Heart left ventricle (tissue), 16 donors: ENCODE data around the gene ASCC1. TPM values are rescaled to one million over a fixed set of nuclear protein-coding genes. Genes with fewer than 3 reads are reported as not detected.

Experiments
- ATAC-seq, 4 donors: fragments of 200-7000 bp; cut with Tn5 transposase; one replicate each; pipeline ENCODE4 v1.9.1; 2020 to 2022; ENCODE audit warnings: moderate library complexity in 4 of 4, mild to moderate bottlenecking in 3 of 4, moderate number of reproducible peaks in 1 of 4
- DNase-seq, 5 donors: peaks; one replicate each; pipeline ENCODE4 v3.0.0-alpha.2; 2020
- H3K27ac ChIP-seq, 12 donors: fragments of 200-600 bp; sonication (generic) in 4 of 12; one replicate each; pipeline versions ENCODE4 v1.5.0 to v1.8.0; 2016 to 2022; ENCODE audit warnings: mild to moderate bottlenecking in 2 of 12
- H3K27me3 ChIP-seq, 9 donors: fragments of 200-600 bp; sonication (generic) in 2 of 9; one replicate each; pipeline versions ENCODE4 v1.5.1 to v1.8.0; 2016 to 2022; ENCODE audit warnings: mild to moderate bottlenecking in 3 of 9
- H3K36me3 ChIP-seq, 9 donors: fragments of 200-600 bp; sonication (generic) in 2 of 9; one replicate each; pipeline versions ENCODE4 v1.5.0 to v1.8.0; 2018 to 2022; ENCODE audit warnings: mild to moderate bottlenecking in 2 of 9
- H3K4me1 ChIP-seq, 12 donors: fragments of 200-600 bp; sonication (generic) in 4 of 12; one replicate each; pipeline versions ENCODE4 v1.5.0 to v1.8.0; 2016 to 2022; ENCODE audit warnings: mild to moderate bottlenecking in 3 of 12
- H3K4me3 ChIP-seq, 12 donors: fragments of 200-600 bp; sonication (generic) in 4 of 12; one replicate each; pipeline versions ENCODE4 v1.5.0 to v1.8.0; 2017 to 2022; ENCODE audit warnings: mild to moderate bottlenecking in 9 of 12, moderate library complexity in 4 of 12
- H3K9me3 ChIP-seq, 12 donors: fragments of 200-600 bp; sonication (generic) in 4 of 12; one replicate each; pipeline versions ENCODE4 v1.5.0 to v1.8.0; 2016 to 2022; ENCODE audit warnings: mild to moderate bottlenecking in 1 of 12
- CTCF ChIP-seq, 12 donors: fragments of 200-600 bp; sonication (generic) in 4 of 12; IDR thresholded peaks; one replicate each; pipeline versions ENCODE4 v1.5.0 to v1.8.0; 2018 to 2022; ENCODE audit warnings: antibody characterized with exemption in 12 of 12, mild to moderate bottlenecking in 5 of 12
- POLR2A ChIP-seq, 2 donors: fragments of 450-650 bp; IDR thresholded peaks; one replicate each; pipeline ENCODE4 v1.6.1; 2017; ENCODE audit warnings: antibody characterized with exemption in 2 of 2, mild to moderate bottlenecking in 2 of 2, moderate library complexity in 2 of 2
- WGBS, 4 donors: extraction: QIAGEN DNeasy Blood & Tissue Kit in 2 of 4; methylation state at CpG; one replicate each; pipeline versions ENCODE4 v1.1.5 to v1.1.7; 2013 to 2018; 5-methylcytosine and 5-hydroxymethylcytosine counted together
- intact Hi-C, 10 donors: fragments of 100-400 bp; cut with DNase I; formaldehyde crosslinking; loops; one replicate each; pipeline versions ENCODE4 v1.11.1 to v1.14.2; 2022
- polyA plus RNA-seq, 2 donors: library from polyadenylated mRNA; stranded (reverse); fragments of 200-250 nt; gene quantifications; one replicate each; pipeline ENCODE4 v1.2.3, GENCODE V29; 2013
- total RNA-seq, 9 donors: library from RNA; depleted of rRNA in 2 of 9; stranded (reverse); fragments of >200 nt in 2 of 9; fragmentation: NEBNext Ultra II Directional in 3 of 9; extraction: Animal tissue kit (Norgen Biotek cat#: 25700) in 3 of 9; gene quantifications; one replicate each; pipeline versions ENCODE4 v1.1.0 to v1.2.4, GENCODE V29; 2016 to 2023
- donor health status: ischemic (EF 13 %, LVEDD 7.1; RV severe dilation, severe dysfunction).
- donor health status: healthy with polysubstance abuse.
- donor health status: DM: no; HTN: yes; CAD: no.
- donor health status: DM: no; HTN: no; CAD: no.
- donor health status: ischemic (EF 25% LVEDD 6.9; RV normal size, moderate dysfunction).
- donor health status: ischemic (EF 25% LVEDD 5.7; RV mildly dilated, moderate dysfunction).
- donor health status: healthy.
- donor health status: DM: yes; HTN: yes; CAD: no.
- donor health status: ischemic (EF 35%, LVEDD 5.7; RV mildly dilated, moderate dysfunction).
- donor health status: nonischemic (EF 11% LVEDD 7.7; RV severe dilation, severe dysfunction).
- donor health status: DM: yes; HTN: yes; CAD: no.
- donor health status: PGD.
- donor health status: ischemic (EF 29% LVEDD 5.4; RV normal size, mild dysfunction).
- donor health status: nonischemic (EF 23%, LVEDD 6.1; RV moderate dilation, normal function).

The ASCC1 gene
- total and polyA plus RNA-seq, 11 donors: 12.0 to 49.6 (median 35.3) TPM

DNA sequence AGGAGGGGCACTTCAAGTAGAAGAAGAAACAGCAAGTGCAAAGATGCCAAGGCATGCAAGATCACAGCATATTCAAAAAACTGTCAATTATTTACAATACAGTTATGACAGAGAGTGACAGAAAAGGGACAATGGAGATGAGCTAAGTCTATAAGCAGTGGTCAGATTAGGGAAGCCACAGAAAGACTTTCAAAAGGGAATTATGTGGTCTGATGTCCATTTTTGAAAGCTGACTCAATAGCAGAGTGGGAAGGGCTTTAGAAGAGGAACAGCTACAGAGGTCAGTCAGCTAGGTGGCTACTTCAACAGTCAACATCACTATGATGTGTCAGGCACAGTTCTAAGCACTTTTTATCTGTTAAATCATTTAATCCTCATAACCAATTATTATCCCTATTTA is 82.6 kb downstream of the ASCC1 start:
- ATAC-seq (peak in 3 of 4 donors; percentile 40 to 66 (median 43)), DNase-seq (no peak)
- H3K9me3 ChIP-seq: no peaks in the 10 kb centered on the region
- H3K36me3 ChIP-seq: peaks cover 0 to 15% (median 6%) of the 10 kb centered on the region in 9 donors
- H3K4me3 ChIP-seq: no peak overlapping the region
- no peak overlapping the region for H3K27ac ChIP-seq
- intact Hi-C loops: loop anchor here in 8 of 10 donors (2.0 to 10.0 kb wide), 9 partner anchors 64 to 204 kb away; partner anchors contain the start of genes ANAPC16 (in 4 of the 8) and ASCC1 (in 4 of the 8)
- no peaks in the 10 kb centered on the region for H3K27me3 ChIP-seq
- TF ChIP-seq CTCF (IDR thresholded peaks at IDR 0.05): no peak
- TF ChIP-seq POLR2A (IDR thresholded peaks at IDR 0.05): no peak
- H3K4me1 ChIP-seq: peaks cover 0 to 16% (median 1%) of the 10 kb centered on the region in 12 donors

GRCh38 chr10:72132854-72133253 is 83.2 kb downstream of the ASCC1 start:
- no peak for TF ChIP-seq POLR2A (IDR thresholded peaks at IDR 0.05)
- TF ChIP-seq CTCF (IDR thresholded peaks at IDR 0.05): no peak
- Histone ChIP-seq H3K36me3 (peaks cover 0 to 16% (median 9%) of the 10 kb centered on the region in 9 donors), H3K27ac (no peak overlapping the region), H3K4me3 (no peak overlapping the region), H3K4me1 (peaks cover 0 to 12% (median 1%) of the 10 kb centered on the region in 12 donors), H3K9me3 (no peaks in the 10 kb centered on the region), H3K27me3 (no peaks in the 10 kb centered on the region)
- intact Hi-C loops: loop anchor here in 8 of 10 donors (2.0 to 10.0 kb wide), 9 partner anchors 64 to 204 kb away; partner anchors contain the start of genes ANAPC16 (in 4 of the 8) and ASCC1 (in 4 of the 8)
- DNase-seq (no peak), ATAC-seq (no peak)
- 85 to 93% (median 91%) methylated on average over 4 of the region's 4 CpGs for WGBS, 4 donors

GRCh38 chr10:72127571-72127970 is 88.5 kb downstream of the ASCC1 start:
- Histone ChIP-seq H3K4me1 (peaks cover 0 to 19% (median 7%) of the 10 kb centered on the region in 12 donors), H3K27ac (no peak overlapping the region), H3K27me3 (no peaks in the 10 kb centered on the region), H3K36me3 (peaks cover 0 to 23% (median 11%) of the 10 kb centered on the region in 9 donors), H3K9me3 (no peaks in the 10 kb centered on the region), H3K4me3 (no peak overlapping the region)
- ATAC-seq (no peak), DNase-seq (no peak)
- 88 to 100% (median 99%) methylated on average over 2 of the region's 2 CpGs for WGBS, 4 donors
- intact Hi-C loops: loop anchor here in 7 of 10 donors (5.0 kb wide), 5 partner anchors 85 to 210 kb away; partner anchors contain the start of genes ANAPC16 (in 2 of the 7) and ASCC1 (in 2 of the 7)
- TF ChIP-seq CTCF (IDR thresholded peaks at IDR 0.05): no peak
- no peak for TF ChIP-seq POLR2A (IDR thresholded peaks at IDR 0.05)

- no peak for DNase-seq
- Histone ChIP-seq H3K27me3 (no peaks in the 10 kb centered on the region), H3K36me3 (peaks cover 0 to 23% (median 9%) of the 10 kb centered on the region in 9 donors), H3K9me3 (no peaks in the 10 kb centered on the region), H3K4me3 (no peak overlapping the region), H3K4me1 (peaks cover 0 to 15% (median 4%) of the 10 kb centered on the region in 12 donors), H3K27ac (no peak overlapping the region)
- WGBS, 4 donors: 90 to 97% (median 94%) methylated on average over 3 of the region's 3 CpGs
- ATAC-seq: no peak
- no peak for TF ChIP-seq CTCF (IDR thresholded peaks at IDR 0.05)
- TF ChIP-seq POLR2A (IDR thresholded peaks at IDR 0.05): no peak
- intact Hi-C loops: loop anchor here in 7 of 10 donors (5.0 kb wide), 5 partner anchors 85 to 210 kb away; partner anchors contain the start of genes ANAPC16 (in 2 of the 7) and ASCC1 (in 2 of the 7)
These were observed 89.2 kb downstream of the ASCC1 start for GRCh38 chr10:72126872-72127232.
